Choroid plexus epithelial cell (primary cell): ENCODE results near the gene NAT9.

Source experiments
- DNase-seq: peaks from one replicate; pipeline ENCODE4 v3.0.0-alpha.2; 2010; ENCODE audit warnings: low read depth
- H3K4me3 ChIP-seq: 2 replicates; pipeline ENCODE4 v1.5.1; 2011; ENCODE audit warnings: low read depth, mild to moderate bottlenecking, control low read depth, low read length, moderate library complexity
- CTCF ChIP-seq: conservative IDR thresholded peaks from 2 replicates; pipeline ENCODE4 v1.5.1; 2011; ENCODE audit warnings: low read depth, mild to moderate bottlenecking, control low read depth, inconsistent platforms, low read length, moderate library complexity

Gene NAT9

GRCh38 chr17:74742153-74742515 is 34.0 kb downstream of the NAT9 start:
- no peak for DNase-seq
- no peak overlapping the region for H3K4me3 ChIP-seq
- TF ChIP-seq CTCF = no peak

- no peak overlapping the region for H3K4me3 ChIP-seq
- no peak for TF ChIP-seq CTCF
Measured at GRCh38 chr17:74740641-74741387, 35.3 kb downstream of the NAT9 start.

GRCh38 chr17:74740173-74740572 is 36.0 kb downstream of the NAT9 start:
- TF ChIP-seq CTCF = no peak
- H3K4me3 ChIP-seq = no peak overlapping the region
- DNase-seq = no peak

More at GRCh38 chr17:74740641-74741387, 35.3 kb downstream of the NAT9 start:
- no peak for DNase-seq

GRCh38 chr17:74739227-74739831 is 36.8 kb downstream of the NAT9 start:
- no peak for DNase-seq
- no peak overlapping the region for H3K4me3 ChIP-seq
- no peak for TF ChIP-seq CTCF

GRCh38 chr17:74738051-74738996 is 37.8 kb downstream of the NAT9 start:
- no peak overlapping the region for H3K4me3 ChIP-seq
- no peak for TF ChIP-seq CTCF
- DNase-seq = no peak

- H3K4me3 ChIP-seq = no peak overlapping the region
- no peak for DNase-seq
- peak; percentile 50 for TF ChIP-seq CTCF
Measured at GRCh38 chr17:74737299-74738050, 38.7 kb downstream of the NAT9 start.
